NCI-H2196 (cell line): ENCODE results near the gene GPR25.

Experiments
- DNase-seq: peaks from one replicate; lab custom pipeline; 2025; ENCODE audit not compliant: unreplicated experiment; lab: John Stamatoyannopoulos, UW

The GPR25 gene, protein sequence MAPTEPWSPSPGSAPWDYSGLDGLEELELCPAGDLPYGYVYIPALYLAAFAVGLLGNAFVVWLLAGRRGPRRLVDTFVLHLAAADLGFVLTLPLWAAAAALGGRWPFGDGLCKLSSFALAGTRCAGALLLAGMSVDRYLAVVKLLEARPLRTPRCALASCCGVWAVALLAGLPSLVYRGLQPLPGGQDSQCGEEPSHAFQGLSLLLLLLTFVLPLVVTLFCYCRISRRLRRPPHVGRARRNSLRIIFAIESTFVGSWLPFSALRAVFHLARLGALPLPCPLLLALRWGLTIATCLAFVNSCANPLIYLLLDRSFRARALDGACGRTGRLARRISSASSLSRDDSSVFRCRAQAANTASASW

DNA sequence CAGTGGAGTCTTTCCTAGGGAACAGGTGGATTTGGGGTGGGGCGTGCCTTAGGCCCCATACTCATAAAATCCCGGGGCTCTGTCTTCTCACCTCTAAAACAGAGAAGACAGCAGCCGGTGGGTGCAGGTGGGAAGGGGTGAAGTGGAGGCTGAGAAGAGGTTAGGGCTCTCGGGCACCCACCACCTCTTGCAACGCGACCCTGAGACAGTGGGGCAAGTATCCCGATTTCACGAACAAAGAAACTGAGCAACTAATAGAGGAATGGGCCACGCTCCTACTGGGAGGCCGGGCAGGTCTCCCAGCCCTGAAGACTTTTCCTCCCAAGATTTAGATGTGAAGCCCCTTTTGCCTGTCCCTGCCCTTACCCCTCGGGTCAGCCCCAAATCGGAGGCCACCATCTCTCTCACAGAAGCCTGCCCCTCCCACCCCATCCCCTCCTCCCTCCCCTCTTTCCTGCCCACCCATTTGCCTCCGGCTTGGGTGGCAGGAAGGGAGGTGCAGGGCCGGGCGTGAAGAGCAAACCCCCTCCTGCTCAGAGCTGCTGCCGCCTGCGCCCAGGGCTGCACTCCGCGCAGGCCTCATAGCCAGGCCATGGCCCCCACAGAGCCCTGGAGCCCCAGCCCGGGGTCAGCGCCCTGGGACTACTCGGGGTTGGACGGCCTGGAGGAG lies at the start of gene GPR25:
Gene GPR25, plus strand, starts transcription at position 536 of the 670 bp plus-strand sequence. Its CDS starts 57 bp downstream, at position 593.
- no peak for DNase-seq

DNA sequence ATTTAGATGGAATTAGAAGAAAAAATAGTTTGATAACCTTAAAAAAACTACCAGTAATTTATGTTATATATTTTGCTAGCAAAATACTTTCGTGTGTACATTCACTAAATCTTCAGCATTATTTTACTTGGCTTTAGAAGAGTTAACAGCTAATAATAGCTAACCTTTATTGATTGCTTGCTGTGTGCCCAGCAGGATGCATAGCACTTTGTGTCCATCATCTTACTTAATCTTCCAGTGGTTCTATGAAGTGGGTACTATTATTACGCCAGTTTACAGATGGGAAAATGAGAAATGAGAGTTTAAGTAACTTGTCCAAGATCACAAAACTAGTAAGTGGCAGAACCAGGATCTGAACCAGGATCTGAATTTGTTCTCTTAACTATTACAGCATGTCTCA lies 41.7 kb upstream of the GPR25 start:
- no peak for DNase-seq

DNA sequence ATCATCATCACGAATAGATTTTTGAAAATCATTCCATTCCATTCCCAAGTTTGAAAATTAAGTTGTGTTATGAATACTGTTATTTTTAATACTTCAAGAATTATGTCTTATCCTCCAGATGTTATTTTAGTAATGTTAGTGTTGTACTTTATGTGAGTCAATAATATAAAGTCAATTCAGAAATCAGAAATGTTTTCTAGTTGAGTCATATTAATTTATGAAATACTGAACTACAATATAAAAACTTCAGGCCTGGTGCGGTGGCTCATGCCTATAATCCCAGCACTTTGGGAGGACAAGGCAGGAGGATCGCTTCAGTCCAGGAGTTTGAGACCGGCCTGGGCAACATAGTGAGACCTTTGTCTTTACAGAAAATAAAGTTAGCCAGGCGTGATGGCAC lies 38.4 kb upstream of the GPR25 start:
- no peak for DNase-seq

DNA sequence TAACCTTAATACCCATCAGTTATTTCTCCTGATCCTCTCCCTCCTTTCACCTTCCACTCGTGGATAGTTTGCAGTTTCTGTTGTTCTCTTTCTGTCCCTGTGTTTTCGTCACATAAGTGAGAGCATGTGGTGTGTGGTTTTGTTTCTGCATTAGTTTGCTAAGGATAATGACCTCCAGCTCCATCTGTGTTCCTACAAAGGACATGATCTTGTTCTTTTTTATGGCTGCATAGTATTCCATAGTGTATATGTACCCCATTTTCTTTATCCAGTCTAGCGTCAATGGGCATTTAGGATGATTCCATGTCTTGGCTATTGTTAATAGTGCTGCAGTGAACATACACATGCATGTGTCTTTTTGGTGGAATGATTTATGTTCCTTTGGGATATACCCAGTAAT lies 36.6 kb upstream of the GPR25 start:
- no peak for DNase-seq

DNA sequence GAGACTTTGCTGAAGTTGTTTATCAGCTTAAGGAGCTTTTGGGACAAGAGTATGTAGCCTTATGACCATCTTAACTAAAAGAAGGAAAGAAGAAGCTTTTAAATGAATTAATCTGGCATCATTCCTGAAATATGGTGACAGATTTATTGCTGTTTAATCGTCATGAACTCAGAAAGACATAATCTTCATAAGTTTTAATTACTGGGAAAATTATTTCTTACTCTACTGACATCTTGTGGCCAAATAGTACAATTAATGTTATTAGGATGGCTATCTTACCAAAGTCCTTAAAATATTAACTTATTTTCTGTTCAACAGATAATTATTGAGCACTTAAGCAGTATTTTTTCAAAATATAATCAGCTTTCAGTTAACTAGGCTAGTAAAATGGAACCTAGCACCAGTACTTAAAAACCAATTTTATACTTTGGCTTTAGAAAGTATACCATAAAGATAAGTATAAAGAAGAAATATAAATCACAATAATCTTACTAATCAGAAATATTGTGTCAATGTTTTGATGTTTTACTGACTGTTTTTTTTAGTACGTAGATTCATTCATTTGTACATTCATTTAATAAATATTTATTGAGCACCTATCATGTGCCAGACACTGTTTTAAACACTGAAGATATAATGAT lies 34.7 kb upstream of the GPR25 start:
- DNase-seq = peak; percentile 12

GRCh38 chr1:200838676-200839445 lies 33.9 kb upstream of the GPR25 start:
- no peak for DNase-seq

DNA sequence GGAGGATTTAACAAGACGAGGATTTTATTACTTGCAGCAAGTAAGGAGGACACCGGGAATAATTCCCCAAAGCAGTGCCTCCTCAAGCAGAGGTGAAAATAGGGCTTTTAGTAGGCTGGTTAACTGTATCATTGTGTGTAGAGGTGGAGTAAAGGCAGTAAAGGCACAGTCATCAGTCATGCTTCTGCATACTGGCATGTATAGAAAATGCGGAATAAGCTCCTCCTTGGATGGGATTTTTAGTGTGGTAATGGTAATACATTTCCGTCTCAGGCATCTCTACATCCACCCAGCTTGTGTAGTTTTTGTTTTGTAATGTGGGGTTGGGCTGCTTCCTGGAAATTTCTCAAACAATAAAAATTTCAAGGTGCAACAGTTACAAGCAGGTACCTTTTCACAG lies 27.4 kb upstream of the GPR25 start:
- no peak for DNase-seq

DNA sequence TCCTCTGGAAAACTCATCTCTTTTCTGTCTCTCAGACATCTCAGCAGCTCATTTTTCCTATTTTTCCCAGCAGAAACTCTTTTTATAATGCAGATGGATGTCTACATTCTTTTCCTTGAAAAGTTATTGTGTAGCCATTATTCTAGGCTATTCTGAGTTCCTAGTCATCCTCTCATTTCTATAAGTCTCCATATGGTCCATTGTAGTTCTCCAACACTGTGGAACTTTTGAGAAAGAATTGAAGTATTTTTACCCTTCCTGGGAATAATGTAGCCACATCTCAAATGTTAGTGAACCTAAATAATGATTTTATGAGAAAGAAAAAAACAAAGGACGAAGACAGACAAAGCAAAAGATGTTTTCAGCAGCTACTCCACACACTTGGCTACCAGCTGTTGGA lies 26.4 kb upstream of the GPR25 start:
- DNase-seq = no peak

- DNase-seq = no peak
These were observed 23.4 kb upstream of the GPR25 start for GRCh38 chr1:200849430-200849829.

DNA sequence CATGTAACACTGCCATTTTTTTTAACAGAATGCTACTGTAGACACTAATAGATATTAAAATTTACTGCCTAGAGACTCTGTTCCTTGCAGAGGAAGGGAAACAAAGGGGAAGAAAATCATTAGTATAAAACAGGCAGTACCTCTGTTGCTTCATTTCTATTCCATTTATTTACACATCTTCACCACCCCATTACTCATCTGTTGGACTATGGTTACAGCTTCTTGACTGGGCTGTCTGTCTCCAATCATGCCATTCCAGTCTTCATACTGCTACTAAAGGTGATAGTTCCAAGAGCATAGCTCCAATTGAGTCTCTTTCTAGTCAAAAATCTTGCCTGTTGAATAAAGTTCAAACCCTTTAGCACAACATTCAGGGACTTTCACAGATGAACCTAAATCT lies 22.2 kb upstream of the GPR25 start:
- DNase-seq = no peak

GRCh38 chr1:200856716-200857357 lies 15.9 kb upstream of the GPR25 start:
- no peak for DNase-seq

DNA sequence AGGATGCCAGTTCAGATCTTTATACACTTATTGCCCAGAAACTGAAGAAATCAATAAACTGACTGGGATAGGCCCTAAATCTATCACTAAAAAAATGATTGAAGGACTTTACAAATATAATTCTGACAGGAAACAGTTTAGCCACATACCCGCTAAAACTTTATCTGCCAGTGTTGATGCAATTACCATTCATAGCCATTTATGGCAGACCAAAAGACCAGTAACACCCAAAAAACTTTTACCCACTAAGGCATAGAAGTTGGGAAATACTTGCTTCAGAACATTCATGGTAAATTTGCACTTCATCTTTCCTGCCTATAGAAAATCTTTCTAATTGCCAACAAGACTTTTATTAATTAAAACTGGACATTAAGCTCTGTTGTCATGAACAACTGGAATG lies 15.0 kb upstream of the GPR25 start:
- DNase-seq = no peak

- DNase-seq = no peak
These were observed 10.7 kb upstream of the GPR25 start for GRCh38 chr1:200861937-200862647.

DNA sequence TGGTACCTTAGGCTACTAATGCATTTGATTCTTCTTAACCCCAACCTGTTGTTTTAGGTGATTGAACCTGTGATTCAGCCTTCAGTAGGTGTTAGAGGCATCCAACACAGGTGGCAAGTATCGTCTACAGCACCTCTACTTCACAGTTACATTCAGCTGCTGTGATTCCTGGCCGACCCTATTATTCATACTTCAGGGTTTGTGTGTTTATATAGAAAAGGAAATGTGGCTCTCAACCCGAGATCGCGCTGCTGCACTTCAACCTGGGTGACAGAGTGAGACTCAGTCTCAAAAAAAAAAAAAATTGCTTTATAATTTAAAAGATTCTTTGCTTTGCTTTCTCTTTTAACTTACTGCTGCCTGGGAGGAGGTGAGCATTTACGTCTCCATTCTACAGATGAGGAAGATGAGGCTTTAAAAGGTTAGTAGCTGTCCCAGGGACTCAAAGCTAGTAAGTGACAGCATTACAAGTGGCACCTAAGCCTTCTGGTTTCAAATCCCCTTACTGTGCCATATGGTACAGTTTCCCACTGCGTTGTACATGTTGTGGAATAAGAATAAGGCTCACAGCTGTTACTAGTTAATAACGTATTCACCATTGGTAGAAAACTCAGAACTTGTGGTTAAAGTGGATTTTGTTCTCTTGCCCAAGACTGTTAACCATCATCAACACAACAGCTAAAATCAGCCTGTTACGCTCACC lies 9.9 kb upstream of the GPR25 start:
- DNase-seq = no peak

- DNase-seq = no peak
These were observed 6.7 kb upstream of the GPR25 start for GRCh38 chr1:200866116-200866515.

DNA sequence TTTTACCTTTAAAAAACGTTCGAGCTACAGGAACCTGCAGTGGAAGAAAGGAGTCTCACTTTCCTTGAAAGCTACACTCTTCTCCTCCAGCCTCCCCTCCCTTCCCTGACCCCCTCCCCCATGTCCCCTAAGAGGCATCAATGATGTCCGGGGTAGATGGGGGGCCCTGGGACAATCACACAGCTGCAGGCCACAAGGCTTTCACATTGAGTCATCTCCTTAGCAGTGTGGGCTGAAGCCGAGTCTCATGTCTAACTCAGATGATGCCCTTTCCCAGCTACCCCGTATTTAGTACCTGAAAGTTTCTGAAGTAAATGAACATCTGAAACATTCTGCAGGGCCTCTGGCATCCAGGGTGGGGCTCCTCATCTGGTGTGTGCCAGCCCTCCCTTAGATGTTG lies 6.3 kb upstream of the GPR25 start:
- DNase-seq = no peak

DNA sequence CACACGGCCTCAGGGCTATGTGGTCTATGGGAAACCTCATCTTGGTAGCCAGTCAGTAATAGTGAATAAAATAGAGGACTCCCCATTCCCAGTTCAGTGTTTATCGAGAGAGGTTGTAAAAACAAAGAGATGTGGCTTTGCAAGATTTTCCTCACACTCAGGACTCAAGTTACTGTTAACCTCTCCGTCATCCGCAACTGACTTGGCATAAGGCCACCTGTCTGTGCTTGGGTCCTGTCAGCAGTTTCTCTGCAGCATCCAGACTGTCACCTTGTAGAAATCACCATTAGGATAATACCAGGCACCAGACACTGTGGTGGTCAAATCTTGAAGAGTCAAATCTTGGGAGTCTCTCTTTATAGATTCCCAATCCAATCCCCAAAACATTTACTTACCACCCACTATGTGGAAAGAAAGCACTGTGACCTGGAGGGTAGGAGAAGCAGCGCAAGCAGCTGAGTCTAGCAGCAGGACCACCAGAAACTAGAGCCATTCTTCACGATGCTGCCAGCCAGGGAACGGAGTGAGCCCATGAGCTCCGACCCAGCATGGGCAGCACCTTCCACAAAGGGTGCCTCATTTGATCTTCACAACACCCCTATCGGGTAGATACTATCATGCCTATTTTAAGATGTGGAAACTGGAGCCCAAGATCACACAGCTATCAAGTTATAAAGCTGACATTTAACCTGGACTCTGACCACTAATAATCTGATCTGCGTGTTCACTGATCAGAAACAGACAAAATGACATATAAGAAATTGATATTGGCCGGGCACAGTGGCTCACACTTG lies 5.6 kb upstream of the GPR25 start:
- peak; percentile 6 for DNase-seq

DNA sequence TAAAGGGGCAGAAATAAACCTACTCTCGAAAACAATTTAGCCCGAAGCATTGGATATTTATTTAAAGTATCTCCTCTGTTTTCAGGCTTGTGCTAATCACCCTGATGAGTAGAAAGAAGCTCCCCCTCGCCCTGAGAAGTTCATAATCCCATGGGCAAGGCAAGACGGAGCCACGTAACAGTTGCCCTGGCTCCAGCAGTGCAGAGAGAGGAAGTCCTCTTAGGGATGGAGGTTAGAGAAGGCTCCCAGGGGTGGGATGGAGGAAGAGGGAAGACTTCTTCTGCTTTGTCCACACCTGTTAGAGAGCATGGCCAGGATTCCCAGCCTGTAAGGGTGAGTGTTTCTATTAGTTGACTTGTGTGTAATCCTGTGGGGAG lies 3.4 kb upstream of the GPR25 start:
- DNase-seq = no peak
